Stimulated activated CD8-positive, alpha-beta memory T cell treated with anti-CD3 and anti-CD28 coated beads, Interleukin-15, amount 100 ng/mL, for 48 hours (primary cell): ENCODE data around the gene IKZF2.

Source experiments
- DNase-seq, 2 donors: peaks; one replicate each; pipeline ENCODE4 v3.0.0-alpha.2; 2020; ENCODE audit warnings: low read depth in 2 of 2

The IKZF2 gene

GRCh38 chr2:213101692-213102460, 49.5 kb downstream of the IKZF2 start:
- DNase-seq = no peak

- no peak for DNase-seq
These were observed 50.3 kb downstream of the IKZF2 start for GRCh38 chr2:213101109-213101508.

- DNase-seq = no peak
These were observed 52.8 kb downstream of the IKZF2 start for GRCh38 chr2:213098612-213099011.

- DNase-seq = no peak
These were observed 59.6 kb downstream of the IKZF2 start for GRCh38 chr2:213091765-213092164.

- DNase-seq = no peak
These were observed 60.6 kb downstream of the IKZF2 start for GRCh38 chr2:213090772-213091171.

GRCh38 chr2:213089438-213089837, 62.0 kb downstream of the IKZF2 start:
- no peak for DNase-seq

- DNase-seq = no peak
These were observed 64.4 kb downstream of the IKZF2 start for GRCh38 chr2:213087040-213087439.

GRCh38 chr2:213086571-213086970, 64.8 kb downstream of the IKZF2 start:
- DNase-seq = no peak

GRCh38 chr2:213086050-213086449, 65.4 kb downstream of the IKZF2 start:
- DNase-seq = no peak

GRCh38 chr2:213085538-213085937, 65.9 kb downstream of the IKZF2 start:
- no peak for DNase-seq

GRCh38 chr2:213084261-213084660, 67.2 kb downstream of the IKZF2 start:
- DNase-seq = no peak

GRCh38 chr2:213080969-213081617, 70.3 kb downstream of the IKZF2 start:
- no peak for DNase-seq

- DNase-seq = no peak
These were observed 71.7 kb downstream of the IKZF2 start for GRCh38 chr2:213079756-213080155.

GRCh38 chr2:213078686-213079085, 72.7 kb downstream of the IKZF2 start:
- DNase-seq = no peak

GRCh38 chr2:213069531-213069930, 81.9 kb downstream of the IKZF2 start:
- DNase-seq = no peak

GRCh38 chr2:213068676-213069359, 82.6 kb downstream of the IKZF2 start:
- DNase-seq = no peak

- no peak for DNase-seq
These were observed 83.5 kb downstream of the IKZF2 start for GRCh38 chr2:213067888-213068287.

- no peak for DNase-seq
These were observed 85.0 kb downstream of the IKZF2 start for GRCh38 chr2:213066443-213066743.

- no peak for DNase-seq
These were observed 85.6 kb downstream of the IKZF2 start for GRCh38 chr2:213065583-213066442.

GRCh38 chr2:213064099-213064498, 87.3 kb downstream of the IKZF2 start:
- DNase-seq = no peak

GRCh38 chr2:213057977-213058376, 93.4 kb downstream of the IKZF2 start:
- no peak for DNase-seq

GRCh38 chr2:213046431-213046830, 105.0 kb downstream of the IKZF2 start:
- DNase-seq = no peak
